ENCODE measurements around the gene IL17REL.
A peak's percentile ranks its signal among the peaks of the same experiment; 100 is the strongest.
"Not testable (repeated sequence)": the region's sequence is repeated elsewhere in the genome, so short reads cannot be mapped to it uniquely, and the experiment has no call there.

IL17REL gene

DNA sequence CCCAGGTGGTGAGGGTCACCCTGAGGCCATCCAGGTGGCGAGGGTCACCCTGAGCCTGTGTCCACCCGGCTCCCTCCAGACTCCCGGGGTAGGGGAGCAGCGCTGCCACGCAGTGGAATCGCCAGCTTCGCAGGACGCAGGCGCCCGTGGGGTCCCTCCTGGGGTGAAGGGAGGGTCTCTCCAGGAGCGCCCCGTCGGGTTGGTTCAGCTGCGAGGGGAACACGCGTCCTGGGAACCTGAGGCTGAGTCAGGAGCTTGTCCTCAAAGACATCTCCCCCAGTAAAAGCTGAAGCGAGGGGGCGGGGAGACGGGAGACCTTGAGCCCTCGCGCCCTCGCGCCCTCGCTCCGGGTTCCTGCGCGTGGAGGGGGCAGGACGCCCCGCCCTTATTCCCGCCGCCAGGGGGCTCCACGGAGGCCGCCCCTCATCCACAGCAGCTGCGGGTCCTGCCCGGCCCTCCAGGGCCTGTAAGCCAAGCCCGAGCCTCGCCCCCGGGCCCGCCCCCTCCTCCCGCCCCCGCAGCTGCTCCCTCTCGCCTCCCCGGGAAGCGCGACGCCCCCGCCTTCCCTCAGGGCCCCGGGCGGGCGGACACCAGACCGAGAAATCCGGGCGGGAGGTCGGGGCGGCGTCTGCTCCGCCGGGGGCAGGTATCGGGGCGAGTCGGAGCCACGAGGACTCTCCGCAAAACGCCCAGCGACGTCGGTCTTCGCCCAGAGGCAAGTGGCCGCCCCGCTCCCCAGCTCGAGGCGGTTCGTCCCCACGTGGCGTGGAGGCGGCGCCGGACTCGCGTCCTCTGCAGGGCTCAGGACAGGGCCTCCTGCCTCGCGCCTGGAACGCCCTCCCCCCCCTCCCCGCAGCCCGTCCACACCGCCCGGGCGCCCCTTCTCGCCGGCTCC is 29.2 kb downstream of the IL17REL start:
- peaks cover 11% of the 10 kb centered on the region; the same call in 1 of the 2 replicates for H3K27me3 ChIP-seq (ENCODE audit: insufficient read depth, low read length)
- no peaks in the 10 kb centered on the region for H3F3A ChIP-seq (ENCODE audit: insufficient read depth, low read length)
- no peak overlapping the region for H3K27ac ChIP-seq (ENCODE audit: low read depth, low read length, poor library complexity, severe bottlenecking)
- TF ChIP-seq, protein P1, sequence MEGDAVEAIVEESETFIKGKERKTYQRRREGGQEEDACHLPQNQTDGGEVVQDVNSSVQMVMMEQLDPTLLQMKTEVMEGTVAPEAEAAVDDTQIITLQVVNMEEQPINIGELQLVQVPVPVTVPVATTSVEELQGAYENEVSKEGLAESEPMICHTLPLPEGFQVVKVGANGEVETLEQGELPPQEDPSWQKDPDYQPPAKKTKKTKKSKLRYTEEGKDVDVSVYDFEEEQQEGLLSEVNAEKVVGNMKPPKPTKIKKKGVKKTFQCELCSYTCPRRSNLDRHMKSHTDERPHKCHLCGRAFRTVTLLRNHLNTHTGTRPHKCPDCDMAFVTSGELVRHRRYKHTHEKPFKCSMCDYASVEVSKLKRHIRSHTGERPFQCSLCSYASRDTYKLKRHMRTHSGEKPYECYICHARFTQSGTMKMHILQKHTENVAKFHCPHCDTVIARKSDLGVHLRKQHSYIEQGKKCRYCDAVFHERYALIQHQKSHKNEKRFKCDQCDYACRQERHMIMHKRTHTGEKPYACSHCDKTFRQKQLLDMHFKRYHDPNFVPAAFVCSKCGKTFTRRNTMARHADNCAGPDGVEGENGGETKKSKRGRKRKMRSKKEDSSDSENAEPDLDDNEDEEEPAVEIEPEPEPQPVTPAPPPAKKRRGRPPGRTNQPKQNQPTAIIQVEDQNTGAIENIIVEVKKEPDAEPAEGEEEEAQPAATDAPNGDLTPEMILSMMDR (IDR thresholded peaks at IDR 0.05; ENCODE audit: low read length), result no peak
- TF ChIP-seq EZH2 (IDR thresholded peaks at IDR 0.05; ENCODE audit: borderline replicate concordance, low read length), result no peak
- H3K4me1 ChIP-seq (ENCODE audit: insufficient read depth, low read length, severe bottlenecking), result no peaks in the 10 kb centered on the region
- no peak overlapping the region for H3K9ac ChIP-seq (ENCODE audit: low read length)
- peaks cover 18% of the 10 kb centered on the region; the same call in 1 of the 2 replicates for H3K9me3 ChIP-seq (ENCODE audit: low read length)
- H2AFZ ChIP-seq (ENCODE audit: low read length), result no peak overlapping the region
- H3K4me3 ChIP-seq (ENCODE audit: low read depth, low read length, poor library complexity, severe bottlenecking), result no peak overlapping the region
- H3K4me2 ChIP-seq (ENCODE audit: low read length), result no peak overlapping the region
- H3K36me3 ChIP-seq (ENCODE audit: insufficient read depth, low read length), result no peaks in the 10 kb centered on the region; the same call in 1 of the 2 replicates
- no peaks in the 10 kb centered on the region for H4K20me1 ChIP-seq (ENCODE audit: insufficient read depth, low read length)
- no peaks in the 10 kb centered on the region for H3K9me2 ChIP-seq (ENCODE audit: low read depth, low read length)
- H3K79me2 ChIP-seq (ENCODE audit: insufficient read depth, low read length), result no peaks in the 10 kb centered on the region

DNA sequence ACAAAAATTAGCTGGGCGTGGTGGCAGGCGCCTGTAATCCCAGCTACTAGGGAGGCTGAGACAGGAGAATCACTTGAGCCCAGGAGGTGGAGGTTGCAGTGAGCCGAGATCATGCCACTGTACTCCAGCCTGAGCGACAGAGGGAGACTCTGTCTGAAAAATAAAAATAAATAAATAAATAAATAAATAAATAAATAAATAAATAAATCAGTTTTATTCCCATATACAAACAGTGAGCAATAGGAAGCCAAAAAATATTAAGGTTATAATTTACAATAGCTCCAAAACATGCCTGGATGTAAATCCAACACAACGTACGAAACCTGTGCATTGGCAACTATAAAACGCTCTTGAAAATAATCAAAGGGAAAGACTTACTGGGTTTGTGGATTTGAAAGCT is 30.8 kb downstream of the IL17REL start:
- not testable (repeated sequence) for H3K79me2 ChIP-seq (ENCODE audit: insufficient read depth, low read length); H4K20me1 ChIP-seq (ENCODE audit: insufficient read depth, low read length); H3K9ac ChIP-seq (ENCODE audit: low read length); H3K4me3 ChIP-seq (ENCODE audit: low read depth, low read length, poor library complexity, severe bottlenecking); H3K36me3 ChIP-seq (ENCODE audit: insufficient read depth, low read length); H3K4me2 ChIP-seq (ENCODE audit: low read length); H3K9me2 ChIP-seq (ENCODE audit: low read depth, low read length); H3K27ac ChIP-seq (ENCODE audit: low read depth, low read length, poor library complexity, severe bottlenecking); H2AFZ ChIP-seq (ENCODE audit: low read length); H3F3A ChIP-seq (ENCODE audit: insufficient read depth, low read length); H3K4me1 ChIP-seq (ENCODE audit: insufficient read depth, low read length, severe bottlenecking)
- Histone ChIP-seq H3K9me3 (ENCODE audit: low read length) (peaks cover 18% of the 10 kb centered on the region; the same call in 1 of the 2 replicates), H3K27me3 (ENCODE audit: insufficient read depth, low read length) (peaks cover 11% of the 10 kb centered on the region; the same call in 1 of the 2 replicates)

DNA sequence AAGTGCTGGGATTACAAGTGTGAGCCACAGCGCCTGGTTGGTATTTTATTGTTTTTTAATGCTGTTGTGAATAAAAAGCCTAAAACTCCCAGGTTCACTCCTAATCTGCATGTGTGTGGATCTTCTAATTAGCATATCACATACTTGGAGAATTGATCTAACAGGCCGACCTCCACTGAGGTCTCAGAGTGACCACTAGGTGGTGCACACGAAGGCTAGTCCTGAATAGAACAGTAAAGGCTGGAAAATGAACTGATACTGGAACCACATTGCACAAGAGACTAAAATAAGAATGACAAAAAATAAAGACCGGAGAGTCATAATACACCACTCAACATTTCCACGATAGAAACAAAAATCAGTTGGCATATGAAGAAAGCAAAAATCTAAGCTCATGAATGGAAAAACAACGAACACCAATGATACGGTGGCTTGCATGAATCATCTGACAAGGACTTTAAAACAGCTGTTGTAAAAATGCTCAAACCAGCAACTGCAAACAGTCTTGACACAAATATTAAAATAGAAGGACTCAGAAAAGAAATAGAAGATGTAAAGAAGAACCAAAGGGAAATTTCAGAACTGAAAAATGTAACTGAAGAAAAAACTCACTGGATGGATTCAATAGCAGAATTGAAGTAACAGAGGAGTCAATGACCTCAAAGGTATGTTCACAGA is 32.8 kb downstream of the IL17REL start:
- Histone ChIP-seq H3K9ac (ENCODE audit: low read length) (no peak overlapping the region), H3K9me2 (ENCODE audit: low read depth, low read length) (no peaks in the 10 kb centered on the region), H3K27me3 (ENCODE audit: insufficient read depth, low read length) (0 out of 2 replicates have a peak, but pooled peaks cover 4% of the 10 kb centered on the region), H3K36me3 (ENCODE audit: insufficient read depth, low read length) (no peaks in the 10 kb centered on the region; the same call in 1 of the 2 replicates), H3K9me3 (ENCODE audit: low read length) (peaks cover 6% of the 10 kb centered on the region; the same call in 1 of the 2 replicates), H3K4me2 (ENCODE audit: low read length) (no peak overlapping the region), H3F3A (ENCODE audit: insufficient read depth, low read length) (no peaks in the 10 kb centered on the region; the same call in 1 of the 2 replicates), H3K4me1 (ENCODE audit: insufficient read depth, low read length, severe bottlenecking) (peaks cover 15% of the 10 kb centered on the region), H3K79me2 (ENCODE audit: insufficient read depth, low read length) (no peaks in the 10 kb centered on the region), H2AFZ (ENCODE audit: low read length) (no peak overlapping the region), H3K27ac (ENCODE audit: low read depth, low read length, poor library complexity, severe bottlenecking) (no peak overlapping the region), H4K20me1 (ENCODE audit: insufficient read depth, low read length) (no peaks in the 10 kb centered on the region), H3K4me3 (ENCODE audit: low read depth, low read length, poor library complexity, severe bottlenecking) (no peak overlapping the region)
- TF ChIP-seq, protein P1 (IDR thresholded peaks at IDR 0.05; ENCODE audit: low read length), result peak; percentile 57; the same call in 1 of the 2 replicates
- TF ChIP-seq EZH2 (IDR thresholded peaks at IDR 0.05; ENCODE audit: borderline replicate concordance, low read length), result no peak

Measured in OCI-LY1 (cell line).